ENCODE results near the gene OAT. TPM values are rescaled to one million over a fixed set of nuclear protein-coding genes. Genes with fewer than 3 reads are reported as not detected.

The OAT gene
- total RNA-seq, 4 donors from 2014 or later, result 139 to 205 (median 168) TPM

DNA sequence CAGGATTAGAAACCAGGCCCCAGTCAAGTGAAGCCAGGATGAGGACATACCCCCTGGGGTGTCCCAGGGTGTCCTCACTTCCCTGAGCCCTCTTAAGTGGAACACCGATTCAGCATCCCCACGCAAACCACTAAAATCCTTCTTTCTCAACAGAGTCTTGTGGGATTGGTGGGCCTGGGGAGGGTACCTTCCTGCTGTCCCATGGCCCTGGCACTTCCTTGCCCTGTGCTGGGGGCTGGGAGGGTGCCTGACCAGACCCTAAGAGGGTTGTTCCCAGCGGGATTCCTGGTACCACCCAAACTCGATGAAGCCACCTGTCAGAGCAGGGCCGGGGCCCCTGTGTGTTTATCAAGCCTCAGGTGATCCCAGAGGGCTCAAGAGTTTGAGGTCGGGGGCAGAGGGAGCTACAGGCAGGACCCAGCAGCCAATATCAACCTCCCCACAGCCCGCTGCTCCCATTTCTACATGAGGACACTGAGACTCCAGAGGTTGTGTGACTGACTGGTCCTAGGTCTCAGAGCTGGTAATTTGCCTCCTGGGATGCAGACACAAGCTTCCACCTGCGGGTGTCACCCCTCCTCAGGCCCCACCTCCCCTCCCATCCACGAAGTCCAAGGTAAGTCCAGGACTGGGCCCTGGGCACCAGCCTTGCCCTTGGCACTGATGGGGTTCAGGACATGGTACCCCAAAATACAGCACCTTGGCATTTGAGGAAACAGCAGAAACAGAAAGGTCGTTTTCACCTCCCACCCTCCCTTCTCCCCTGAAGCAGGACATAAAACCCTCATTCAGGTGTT lies 31.4 kb downstream of the OAT start:
- no peak for ATAC-seq
- no peaks in the 10 kb centered on the region for H3K27me3 ChIP-seq
- WGBS, 2 donors (ENCODE audit: low coverage in 1 of 2), result 100% methylated on average over 1 to 3 of the region's 10 CpGs

DNA sequence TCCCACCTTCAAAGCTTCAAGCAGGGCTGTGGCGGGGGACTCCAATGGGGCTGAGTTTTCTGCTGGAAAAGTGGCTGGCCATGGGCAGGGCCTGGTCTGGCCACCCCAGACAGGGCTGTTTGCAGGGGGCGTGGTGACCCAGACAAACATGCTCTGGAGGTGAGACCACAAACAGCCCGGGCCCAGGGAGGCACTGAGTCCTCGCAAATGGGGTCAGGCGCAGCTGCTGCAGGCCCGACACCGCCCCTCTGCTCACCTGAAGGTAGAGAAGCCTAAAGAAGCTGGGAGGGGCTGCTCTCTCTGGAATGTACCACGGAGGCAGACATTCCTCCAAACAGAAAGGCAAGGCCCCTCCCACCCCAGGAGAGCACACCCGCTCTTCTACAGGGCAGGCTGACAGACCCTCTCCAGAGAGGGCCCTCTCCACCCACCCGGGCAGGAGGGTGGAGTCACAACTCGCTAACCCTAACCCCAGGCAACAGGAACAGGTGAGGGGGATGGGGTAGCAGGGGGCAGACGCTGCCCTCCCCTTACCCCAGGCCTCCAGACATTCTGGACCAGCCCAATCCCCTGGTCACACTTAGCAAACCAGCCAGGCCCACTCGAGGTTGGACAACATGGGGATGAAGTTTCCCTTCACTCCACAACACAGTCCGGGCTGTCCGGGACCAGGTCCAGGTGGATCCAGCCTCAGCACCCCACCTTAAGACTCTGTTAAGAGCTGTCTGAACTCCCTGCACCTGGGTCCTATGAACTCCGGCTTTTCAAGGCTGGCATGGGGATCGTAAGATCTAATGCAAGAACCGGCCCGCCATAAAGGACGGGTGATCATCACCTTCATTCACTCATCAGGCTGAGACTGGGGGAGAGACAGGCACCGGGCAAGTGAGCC lies 32.3 kb downstream of the OAT start:
- 80% methylated on average over 1 of the region's 21 CpGs; no CpG with 5 or more reads in 1 of the 2 donors for WGBS, 2 donors (ENCODE audit: low coverage in 1 of 2)
- Histone ChIP-seq H3K9me3 (no peaks in the 10 kb centered on the region), H3K4me3 (no peak overlapping the region), H3K27me3 (no peaks in the 10 kb centered on the region), H3K36me3 (no peaks in the 10 kb centered on the region), H3K27ac (no peak overlapping the region), H3K4me1 (peaks cover 0 to 20% (median 7%) of the 10 kb centered on the region in 3 donors)
- TF ChIP-seq EP300 (IDR thresholded peaks at IDR 0.05), result no peak
- no peak for TF ChIP-seq POLR2AphosphoS5 (IDR thresholded peaks at IDR 0.05)
- TF ChIP-seq POLR2A (IDR thresholded peaks at IDR 0.05), result no peak
- TF ChIP-seq, protein P1, sequence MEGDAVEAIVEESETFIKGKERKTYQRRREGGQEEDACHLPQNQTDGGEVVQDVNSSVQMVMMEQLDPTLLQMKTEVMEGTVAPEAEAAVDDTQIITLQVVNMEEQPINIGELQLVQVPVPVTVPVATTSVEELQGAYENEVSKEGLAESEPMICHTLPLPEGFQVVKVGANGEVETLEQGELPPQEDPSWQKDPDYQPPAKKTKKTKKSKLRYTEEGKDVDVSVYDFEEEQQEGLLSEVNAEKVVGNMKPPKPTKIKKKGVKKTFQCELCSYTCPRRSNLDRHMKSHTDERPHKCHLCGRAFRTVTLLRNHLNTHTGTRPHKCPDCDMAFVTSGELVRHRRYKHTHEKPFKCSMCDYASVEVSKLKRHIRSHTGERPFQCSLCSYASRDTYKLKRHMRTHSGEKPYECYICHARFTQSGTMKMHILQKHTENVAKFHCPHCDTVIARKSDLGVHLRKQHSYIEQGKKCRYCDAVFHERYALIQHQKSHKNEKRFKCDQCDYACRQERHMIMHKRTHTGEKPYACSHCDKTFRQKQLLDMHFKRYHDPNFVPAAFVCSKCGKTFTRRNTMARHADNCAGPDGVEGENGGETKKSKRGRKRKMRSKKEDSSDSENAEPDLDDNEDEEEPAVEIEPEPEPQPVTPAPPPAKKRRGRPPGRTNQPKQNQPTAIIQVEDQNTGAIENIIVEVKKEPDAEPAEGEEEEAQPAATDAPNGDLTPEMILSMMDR (IDR thresholded peaks at IDR 0.05), result no peak
- ATAC-seq, result no peak

More for the DNA sequence above, 31.4 kb downstream of the OAT start:
- H3K27ac ChIP-seq, result no peak overlapping the region
- TF ChIP-seq, protein P1 (IDR thresholded peaks at IDR 0.05), result no peak
- no peak for TF ChIP-seq POLR2AphosphoS5 (IDR thresholded peaks at IDR 0.05)
- no peak for TF ChIP-seq POLR2A (IDR thresholded peaks at IDR 0.05)
- no peak for TF ChIP-seq EP300 (IDR thresholded peaks at IDR 0.05)
- peaks cover 0 to 20% (median 7%) of the 10 kb centered on the region in 3 donors for H3K4me1 ChIP-seq
- no peaks in the 10 kb centered on the region for H3K9me3 ChIP-seq
- H3K4me3 ChIP-seq, result no peak overlapping the region
- H3K36me3 ChIP-seq, result no peaks in the 10 kb centered on the region

DNA sequence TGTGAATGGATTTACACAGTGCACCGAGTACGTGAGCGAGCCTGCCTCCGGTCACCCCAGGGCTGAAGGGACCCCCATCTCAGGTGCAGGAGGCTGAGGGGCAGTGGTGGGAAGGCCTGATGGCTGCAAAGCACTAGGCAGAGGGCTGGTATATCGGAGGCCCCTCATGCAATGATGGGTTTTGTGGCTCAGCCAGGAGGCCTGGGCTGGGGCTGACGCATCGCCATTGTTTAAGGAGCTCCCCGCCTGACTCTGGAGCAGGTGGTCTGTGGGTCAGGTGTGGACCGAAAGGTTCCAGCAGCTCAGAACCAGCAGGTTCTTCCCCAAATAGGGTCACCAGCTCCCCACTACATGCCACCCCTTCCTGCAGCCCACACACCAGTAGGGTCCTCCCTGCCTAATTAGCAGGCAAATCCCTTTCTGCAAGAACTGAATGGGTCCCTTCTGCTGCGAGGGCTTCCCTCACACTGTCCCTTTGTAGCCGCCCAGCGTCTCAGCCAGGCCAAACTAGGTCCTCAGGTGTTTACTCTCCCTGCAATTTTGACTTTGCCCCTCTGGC lies 33.0 kb downstream of the OAT start:
- no peaks in the 10 kb centered on the region for H3K27me3 ChIP-seq
- WGBS, 2 donors (ENCODE audit: low coverage in 1 of 2), result 90 to 100% methylated on average over 1 to 2 of the region's 12 CpGs

DNA sequence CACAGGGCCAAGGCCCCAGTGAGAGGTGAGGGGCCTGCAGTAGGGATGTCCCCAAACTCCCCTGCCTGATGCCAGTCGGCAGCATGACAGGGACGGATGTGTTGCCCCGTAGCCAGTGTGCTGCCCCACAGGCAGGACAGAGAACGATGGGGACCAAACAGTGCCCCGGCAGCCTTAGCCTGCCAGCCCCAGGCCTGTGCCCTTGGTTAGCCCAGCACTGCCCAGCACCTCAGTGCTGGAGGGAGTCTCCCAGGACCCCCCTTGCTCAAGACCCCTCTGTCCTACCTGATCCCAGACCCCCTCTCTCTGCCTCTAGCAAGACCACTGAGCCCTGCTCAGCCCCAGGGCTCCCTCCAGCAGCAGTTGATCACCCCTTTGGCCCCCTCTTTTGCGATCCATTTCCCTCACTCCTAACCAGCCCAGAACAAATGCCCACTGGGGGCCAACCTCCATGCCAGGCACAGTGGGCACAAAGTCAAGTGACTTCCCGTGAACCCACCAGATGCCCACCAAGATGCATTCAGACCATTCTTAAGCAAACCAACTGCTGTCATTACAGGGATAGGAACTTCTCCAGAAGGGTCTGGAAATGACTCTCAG lies 34.0 kb downstream of the OAT start:
- Histone ChIP-seq H3K4me1 (peaks cover 0 to 20% (median 7%) of the 10 kb centered on the region in 3 donors), H3K4me3 (no peak overlapping the region), H3K27ac (no peak overlapping the region), H3K36me3 (no peaks in the 10 kb centered on the region), H3K9me3 (no peaks in the 10 kb centered on the region), H3K27me3 (no peaks in the 10 kb centered on the region)
- no CpG with 5 or more reads among the region's 7 CpGs for WGBS, 2 donors (ENCODE audit: low coverage in 1 of 2)
- no peak for ATAC-seq
- TF ChIP-seq, protein P1 (IDR thresholded peaks at IDR 0.05), result no peak
- TF ChIP-seq EP300 (IDR thresholded peaks at IDR 0.05) (no peak), POLR2AphosphoS5 (IDR thresholded peaks at IDR 0.05) (no peak), POLR2A (IDR thresholded peaks at IDR 0.05) (no peak)

More for the DNA sequence above, 33.0 kb downstream of the OAT start:
- H3K4me3 ChIP-seq, result no peak overlapping the region
- H3K4me1 ChIP-seq, result peaks cover 0 to 20% (median 7%) of the 10 kb centered on the region in 3 donors
- no peak for ATAC-seq
- H3K36me3 ChIP-seq, result no peaks in the 10 kb centered on the region
- TF ChIP-seq EP300 (IDR thresholded peaks at IDR 0.05) (no peak), POLR2AphosphoS5 (IDR thresholded peaks at IDR 0.05) (no peak), POLR2A (IDR thresholded peaks at IDR 0.05) (no peak)
- TF ChIP-seq, protein P1 (IDR thresholded peaks at IDR 0.05), result no peak
- H3K27ac ChIP-seq, result no peak overlapping the region
- H3K9me3 ChIP-seq, result no peaks in the 10 kb centered on the region

All from gastroesophageal sphincter (tissue), 4 donors.